Activated T-cell treated with anti-CD3 and anti-CD28 coated beads for 4 hours (primary cell): Measurements from ENCODE around the gene GNAQ.
"Not testable (repeated sequence)": the region's sequence is repeated elsewhere in the genome, so short reads cannot be mapped to it uniquely, and the experiment has no call there.

Source experiments
- DNase-seq: peaks from one replicate; pipeline ENCODE4 v3.0.0-alpha.2; 2020

GNAQ gene

DNA sequence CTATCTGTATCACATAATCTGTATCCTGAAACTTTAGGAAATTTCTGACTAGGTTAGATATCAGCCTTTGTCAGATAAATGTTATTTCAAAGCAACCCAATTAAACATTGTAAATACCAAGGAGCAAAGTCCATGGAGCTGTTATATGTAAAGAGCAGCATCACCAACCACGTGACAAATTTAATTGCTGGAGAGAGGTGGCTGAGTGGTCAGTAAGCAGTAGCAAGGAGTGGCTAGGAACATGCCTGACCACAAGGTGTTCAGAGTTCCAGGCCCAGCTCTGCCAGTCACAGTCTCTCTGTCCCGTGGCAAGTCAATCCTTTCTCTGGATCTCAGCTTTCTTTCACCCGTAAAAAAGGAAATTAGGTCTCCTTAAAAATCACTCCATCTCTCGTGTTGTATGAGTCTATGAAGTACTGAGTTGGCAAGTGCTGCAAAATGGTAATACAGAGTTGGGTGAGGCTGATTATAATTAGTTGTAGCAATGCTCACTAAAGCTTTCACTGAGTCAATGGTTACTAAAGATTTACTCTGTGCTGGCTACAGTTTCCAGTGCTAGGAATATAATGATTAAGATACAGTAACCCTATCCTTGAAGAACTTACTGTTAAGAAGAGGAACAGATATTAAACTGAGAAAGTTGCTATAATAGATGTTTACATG is 166.1 kb downstream of the GNAQ start:
- DNase-seq = no peak

- DNase-seq = no peak
Measured at GRCh38 chr9:77864211-77864889, 167.3 kb downstream of the GNAQ start.

- not testable (repeated sequence) for DNase-seq
Measured at GRCh38 chr9:77863638-77864037, 168.0 kb downstream of the GNAQ start.

DNA sequence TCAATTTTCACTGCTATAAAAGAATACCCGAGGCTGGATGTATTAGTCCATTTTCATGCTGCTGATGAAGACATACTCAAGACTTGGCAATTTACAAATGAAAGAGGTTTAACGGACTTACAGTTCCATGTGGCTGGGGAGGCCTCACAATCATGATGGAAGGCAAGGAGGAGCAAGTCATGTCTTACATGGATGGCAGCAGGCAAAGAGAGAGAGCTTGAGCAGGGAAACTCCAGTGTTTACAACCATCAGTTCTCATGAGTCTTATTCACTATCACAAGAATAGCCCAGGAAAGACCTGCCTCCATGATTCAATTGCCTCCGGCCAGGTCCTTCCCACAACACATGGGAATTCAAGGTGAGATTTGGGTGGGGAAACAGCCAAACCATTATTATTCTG is 170.7 kb downstream of the GNAQ start:
- not testable (repeated sequence) for DNase-seq

GRCh38 chr9:77857513-77858259 is 173.9 kb downstream of the GNAQ start:
- no peak for DNase-seq

GRCh38 chr9:77856615-77857014 is 175.0 kb downstream of the GNAQ start:
- no peak for DNase-seq

- DNase-seq = no peak
Measured at GRCh38 chr9:77854916-77855311, 176.7 kb downstream of the GNAQ start.

- no peak for DNase-seq
Measured at GRCh38 chr9:77854258-77854915, 177.2 kb downstream of the GNAQ start.

DNA sequence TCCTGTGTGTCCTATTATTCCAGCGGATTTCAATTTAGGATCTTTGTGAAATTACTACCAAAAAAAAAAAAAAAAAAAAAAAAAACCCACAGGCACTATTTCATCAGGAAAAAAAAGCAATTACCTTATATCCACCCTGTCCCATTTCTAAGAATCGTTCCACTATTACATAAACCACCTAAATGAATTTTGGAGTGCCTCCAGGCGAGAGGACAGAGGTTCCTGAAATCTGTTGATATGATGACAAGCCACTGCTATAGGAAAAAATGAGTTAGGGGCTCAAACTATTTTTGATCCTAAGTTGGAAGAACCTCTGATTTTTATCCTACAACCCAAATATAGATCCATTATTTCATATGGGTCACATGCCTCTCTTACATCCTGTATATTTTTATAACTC is 177.9 kb downstream of the GNAQ start:
- DNase-seq = no peak

- no peak for DNase-seq
Measured at GRCh38 chr9:77851882-77852595, 179.6 kb downstream of the GNAQ start.

DNA sequence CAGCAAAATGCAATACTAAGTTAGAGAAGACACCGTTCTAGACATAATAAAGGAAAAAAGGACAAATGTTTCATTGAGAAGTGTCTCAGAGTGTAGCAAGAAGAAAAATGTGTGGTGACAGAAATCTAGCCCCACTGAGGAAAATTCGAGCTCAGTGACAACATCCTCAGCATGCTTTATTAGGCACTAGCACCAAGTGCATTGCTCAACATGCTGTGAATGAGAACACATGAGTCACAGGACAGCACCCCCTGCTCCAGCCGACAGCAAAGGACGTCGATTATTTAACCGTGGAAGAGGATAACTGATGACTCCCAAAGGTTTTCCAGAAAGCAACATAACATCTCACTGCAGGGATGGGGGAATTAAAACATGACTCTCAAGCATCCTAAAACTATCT is 182.7 kb downstream of the GNAQ start:
- no peak for DNase-seq

- DNase-seq = no peak
Measured at GRCh38 chr9:77848404-77848803, 183.2 kb downstream of the GNAQ start.

DNA sequence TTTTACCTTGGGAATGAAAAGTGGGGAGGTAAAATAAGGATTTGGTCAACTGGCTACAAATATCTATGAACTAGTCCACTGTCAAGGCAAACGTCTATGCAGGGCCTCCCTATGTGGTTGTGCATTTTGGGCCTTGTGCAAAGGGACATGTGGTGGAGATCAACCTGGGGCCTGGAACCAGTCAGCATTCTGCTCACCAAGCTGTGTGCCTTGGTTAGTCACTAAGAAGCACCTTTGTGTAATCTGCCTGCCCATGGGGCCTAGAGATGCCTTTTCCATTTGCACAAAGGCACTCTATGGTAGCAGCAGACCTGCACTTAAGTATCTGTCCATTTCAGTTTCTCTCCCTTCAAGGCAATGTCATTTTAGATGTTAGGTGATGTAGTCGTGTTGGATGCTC is 184.0 kb downstream of the GNAQ start:
- DNase-seq = no peak

DNA sequence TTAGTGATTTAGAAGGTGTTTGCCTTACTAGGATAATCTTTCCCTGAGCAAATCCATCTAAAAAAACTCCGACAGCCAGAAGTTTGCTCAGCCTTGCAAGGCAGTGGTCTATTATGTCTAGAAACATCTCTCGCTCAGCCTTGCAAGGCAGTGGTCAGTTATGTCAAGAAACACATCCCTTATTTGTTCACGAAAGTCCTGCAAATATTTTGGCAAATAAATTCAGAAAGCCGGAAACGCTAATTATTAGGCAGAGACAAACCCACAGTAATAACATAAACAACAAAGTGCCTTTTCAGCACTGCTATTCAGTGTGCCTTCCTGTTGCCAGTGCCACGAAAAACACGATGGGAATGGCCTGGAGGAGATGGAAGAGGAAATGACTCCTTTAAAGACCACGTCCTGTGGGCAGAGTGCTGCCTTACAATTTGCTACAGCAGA is 184.5 kb downstream of the GNAQ start:
- DNase-seq = no peak

GRCh38 chr9:77844415-77844814 is 187.2 kb downstream of the GNAQ start:
- no peak for DNase-seq

DNA sequence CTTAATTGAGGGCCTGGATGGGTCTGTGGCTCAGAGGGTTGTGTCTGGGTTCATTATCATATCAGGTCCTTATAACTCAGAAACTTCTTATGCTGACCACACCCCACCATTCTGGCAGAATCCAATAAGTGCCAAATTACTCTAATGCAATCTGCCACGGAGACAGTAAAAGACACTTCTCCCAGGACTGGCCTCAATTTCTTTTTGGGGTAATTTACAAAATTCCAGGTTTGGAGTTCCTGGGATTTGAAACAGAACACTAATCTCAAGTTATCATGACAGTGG is 187.8 kb downstream of the GNAQ start:
- no peak for DNase-seq

GRCh38 chr9:77843076-77843870 is 188.3 kb downstream of the GNAQ start:
- no peak for DNase-seq

DNA sequence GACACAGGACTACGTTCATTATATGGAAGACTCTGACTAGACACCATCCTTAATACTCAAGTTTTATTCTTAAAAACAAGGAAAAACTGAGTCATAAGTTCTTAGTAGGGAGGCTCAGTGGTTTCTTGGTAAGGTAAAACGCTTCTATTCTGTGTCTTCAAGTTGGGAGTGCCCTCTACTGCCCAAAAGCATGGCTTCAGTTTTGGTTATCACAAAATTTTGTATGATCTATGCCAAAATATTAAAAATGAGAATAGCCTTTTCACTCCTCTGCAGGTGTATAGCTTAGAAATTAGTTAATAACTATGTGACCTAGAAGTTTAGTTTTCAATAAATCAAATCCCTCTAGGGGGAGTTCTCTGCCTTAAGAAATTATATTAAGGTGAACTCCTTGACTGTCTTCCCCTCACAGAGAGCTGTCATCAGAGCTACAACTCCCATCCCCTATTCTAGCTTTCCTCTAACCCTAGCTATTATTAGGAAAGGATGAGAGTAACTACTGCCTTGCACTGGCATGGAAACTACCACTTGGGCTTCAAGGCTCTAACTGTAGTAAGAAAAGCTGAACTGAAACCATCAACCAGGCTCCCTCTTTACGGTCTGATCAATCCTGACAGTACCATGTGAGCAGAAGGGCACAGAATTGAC is 189.7 kb downstream of the GNAQ start:
- DNase-seq = no peak

GRCh38 chr9:77839459-77840140 is 192.0 kb downstream of the GNAQ start:
- DNase-seq = no peak

- DNase-seq = no peak
Measured at GRCh38 chr9:77838986-77839385, 192.6 kb downstream of the GNAQ start.

- no peak for DNase-seq
Measured at GRCh38 chr9:77834898-77835488, 196.6 kb downstream of the GNAQ start.
